ENCODE results near the gene SULT4A1. TPM values are rescaled to one million over a fixed set of nuclear protein-coding genes. Genes with fewer than 3 reads are reported as not detected.

The SULT4A1 gene
- total RNA-seq, 1 experiment from 2014 or later = 15.0 TPM

- H3K9ac ChIP-seq (ENCODE audit: extremely low read depth, insufficient read length, low read length) = no peak overlapping the region
- peaks cover 46% of the 10 kb centered on the region for H3K27me3 Mint-ChIP-seq (ENCODE audit: low read depth)
- TF ChIP-seq CTCF (conservative IDR thresholded peaks at IDR 0.05) = no peak
Observed at GRCh38 chr22:43894122-43894521, 31.8 kb upstream of the SULT4A1 start.

More at GRCh38 chr22:43894122-43894521, 31.8 kb upstream of the SULT4A1 start:
- Histone ChIP-seq H3K18ac (ENCODE audit: insufficient read length, low read depth, low read length) (no peak overlapping the region), H2AFZ (ENCODE audit: low read length) (no peak overlapping the region), H2BK15ac (ENCODE audit: low read depth, low read length) (no peak overlapping the region), H4K20me1 (ENCODE audit: control insufficient read depth, insufficient read depth, insufficient read length) (no peaks in the 10 kb centered on the region), H4K8ac (replicated peaks; ENCODE audit: insufficient read length, low read depth, low read length) (no peak overlapping the region), H2AK5ac (ENCODE audit: insufficient read length, low read length) (no peak overlapping the region), H3K27ac (ENCODE audit: insufficient read length, low read depth, low read length) (no peak overlapping the region), H4K5ac (ENCODE audit: insufficient read length, low read depth, low read length) (no peak overlapping the region), H3K4ac (ENCODE audit: low read depth, low read length) (no peak overlapping the region), H2BK20ac (ENCODE audit: low read depth, low read length, poor library complexity, severe bottlenecking) (no peak overlapping the region), H3K23me2 (ENCODE audit: insufficient read length, low read depth, low read length, poor library complexity, severe bottlenecking) (peaks cover 14% of the 10 kb centered on the region), H3T11ph (ENCODE audit: low read length) (no peak overlapping the region), H3K23ac (ENCODE audit: insufficient read length, low read depth, low read length) (no peak overlapping the region), H3K4me2 (ENCODE audit: insufficient read depth, insufficient read length, low read length) (no peak overlapping the region), H4K91ac (ENCODE audit: insufficient read length, low read depth, low read length) (no peak overlapping the region), H3K9me3 (ENCODE audit: control insufficient read depth, low read depth, low read length) (no peaks in the 10 kb centered on the region), H3K4me1 (ENCODE audit: insufficient read depth, low read length) (no peaks in the 10 kb centered on the region), H2BK5ac (ENCODE audit: insufficient read length, low read length) (no peak overlapping the region), H3K79me1 (ENCODE audit: insufficient read depth, low read depth, low read length, poor library complexity, severe bottlenecking) (no peaks in the 10 kb centered on the region), H3K56ac (ENCODE audit: insufficient read length, low read depth, low read length) (no peak overlapping the region), H3K14ac (ENCODE audit: insufficient read depth, low read length) (no peak overlapping the region; the same call in 1 of the 2 replicates), H2BK12ac (ENCODE audit: insufficient read length, low read depth, low read length) (no peak overlapping the region), H3K79me2 (ENCODE audit: insufficient read depth, low read length) (no peaks in the 10 kb centered on the region), H2BK120ac (ENCODE audit: low read depth, low read length, poor library complexity, severe bottlenecking) (no peak overlapping the region), H3K27me3 (ENCODE audit: insufficient read depth, low read length) (no peaks in the 10 kb centered on the region; the same call in 1 of the 2 replicates)
- Mint-ChIP-seq H3K36me3 (ENCODE audit: insufficient read depth in 1 of 3, low read depth in 3 of 3) (peaks cover 0 to 2% (median 1%) of the 10 kb centered on the region in 3 experiments; a peak in 1 of 7 replicates), H3K4me3 (no peak overlapping the region), H3K9me3 (no peaks in the 10 kb centered on the region), H3K4me1 (peaks cover 0 to 17% of the 10 kb centered on the region in 2 experiments; a peak in 2 of 4 replicates), H3K27ac (peak overlapping the region in 1 of 3 experiments; percentile 65; a peak in 1 of 7 replicates)
- no CpG with 5 or more reads among the region's 5 CpGs for WGBS (ENCODE audit: extremely low coverage, insufficient read length, low lambda C conversion rate)
- no peak for DNase-seq

All from H9 (cell line).